ENCODE data around the gene C3orf22. TPM values are rescaled to one million over a fixed set of nuclear protein-coding genes. Genes with fewer than 3 reads are reported as not detected.

Gene C3orf22
- total RNA-seq, 2 donors from 2014 or later = not detected

DNA sequence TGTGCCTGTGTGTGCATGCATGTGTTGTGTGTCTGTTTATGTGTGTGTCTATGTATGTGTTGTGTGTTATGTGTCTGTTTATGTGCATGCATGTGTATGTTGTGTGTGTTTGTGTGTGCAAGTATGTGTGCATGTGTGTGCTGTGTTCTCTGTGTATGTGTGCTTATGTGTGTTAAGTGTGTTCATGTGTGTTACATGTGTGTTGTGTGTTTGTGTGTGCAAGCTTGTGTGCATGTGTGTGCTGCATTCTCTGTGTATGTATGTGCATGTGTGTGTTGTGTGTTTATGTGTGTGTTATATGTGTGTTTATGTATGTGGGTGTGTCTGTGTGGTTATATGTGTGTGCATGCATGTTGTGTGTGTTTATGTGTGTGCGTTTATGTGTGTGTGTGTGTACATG, 56.1 kb downstream of the C3orf22 start:
- no peaks in the 10 kb centered on the region for H3K36me3 Mint-ChIP-seq (ENCODE audit: insufficient read depth in 2 of 2)
- H3K4me1 Mint-ChIP-seq (ENCODE audit: low read depth) = no peaks in the 10 kb centered on the region
- no peaks in the 10 kb centered on the region for H3K27me3 Mint-ChIP-seq (ENCODE audit: low read depth)
- no peak overlapping the region for H3K27ac Mint-ChIP-seq
- H3K9me3 Mint-ChIP-seq = no peaks in the 10 kb centered on the region
- no peak overlapping the region for H3K4me3 Mint-ChIP-seq
- no peak for ATAC-seq (replicated peaks in 1 of 2)
- DNase-seq = no peak

DNA sequence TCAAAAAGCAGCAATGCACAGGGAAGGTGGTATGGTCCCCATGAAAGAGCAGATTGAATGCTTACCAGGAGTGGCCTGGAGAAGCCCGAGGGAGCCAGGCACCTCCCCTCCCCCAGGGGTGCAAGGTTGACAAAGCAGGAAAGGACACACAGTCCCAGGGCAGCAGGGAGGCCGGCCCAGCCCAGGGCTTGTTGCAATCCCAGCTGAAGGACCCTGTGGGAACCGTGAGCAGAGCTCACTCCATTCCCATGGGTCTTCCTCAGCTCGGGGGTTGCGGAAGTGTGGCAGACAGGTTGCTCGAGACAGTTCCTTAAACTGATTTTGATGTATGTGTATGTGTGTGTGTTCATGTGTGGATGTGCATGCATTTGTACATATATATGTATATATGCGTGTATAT, 57.0 kb downstream of the C3orf22 start:
- Mint-ChIP-seq H3K9me3 (no peaks in the 10 kb centered on the region), H3K36me3 (ENCODE audit: insufficient read depth in 2 of 2) (no peaks in the 10 kb centered on the region), H3K4me1 (ENCODE audit: low read depth) (no peaks in the 10 kb centered on the region), H3K27ac (no peak overlapping the region), H3K4me3 (no peak overlapping the region), H3K27me3 (ENCODE audit: low read depth) (no peaks in the 10 kb centered on the region)
- DNase-seq (no peak), ATAC-seq (replicated peaks in 1 of 2) (no peak)

DNA sequence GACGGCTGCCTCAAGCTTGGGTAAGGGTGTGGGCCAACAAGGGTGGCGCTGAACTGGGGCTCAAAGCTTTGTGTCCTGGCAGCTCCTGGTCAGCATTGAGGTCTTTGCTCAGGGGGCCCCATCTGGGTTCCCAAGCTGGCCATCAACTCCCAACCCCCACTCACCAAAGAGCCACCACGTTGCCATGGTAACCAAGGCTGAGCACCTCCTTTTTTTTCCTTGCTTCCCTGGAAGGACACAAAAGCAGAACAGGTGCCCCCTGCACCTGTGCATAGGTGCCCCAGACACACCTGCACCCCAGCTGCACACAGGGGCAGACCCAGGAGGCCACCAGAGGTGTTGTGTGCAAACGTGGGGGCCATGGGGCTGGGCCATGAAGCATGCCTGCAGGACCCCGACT, 57.7 kb downstream of the C3orf22 start:
- Mint-ChIP-seq H3K9me3 (no peaks in the 10 kb centered on the region), H3K36me3 (ENCODE audit: insufficient read depth in 2 of 2) (no peaks in the 10 kb centered on the region), H3K4me1 (ENCODE audit: low read depth) (no peaks in the 10 kb centered on the region), H3K27me3 (ENCODE audit: low read depth) (no peaks in the 10 kb centered on the region), H3K27ac (no peak overlapping the region), H3K4me3 (no peak overlapping the region)
- no peak for DNase-seq
- ATAC-seq (replicated peaks in 1 of 2) = no peak

DNA sequence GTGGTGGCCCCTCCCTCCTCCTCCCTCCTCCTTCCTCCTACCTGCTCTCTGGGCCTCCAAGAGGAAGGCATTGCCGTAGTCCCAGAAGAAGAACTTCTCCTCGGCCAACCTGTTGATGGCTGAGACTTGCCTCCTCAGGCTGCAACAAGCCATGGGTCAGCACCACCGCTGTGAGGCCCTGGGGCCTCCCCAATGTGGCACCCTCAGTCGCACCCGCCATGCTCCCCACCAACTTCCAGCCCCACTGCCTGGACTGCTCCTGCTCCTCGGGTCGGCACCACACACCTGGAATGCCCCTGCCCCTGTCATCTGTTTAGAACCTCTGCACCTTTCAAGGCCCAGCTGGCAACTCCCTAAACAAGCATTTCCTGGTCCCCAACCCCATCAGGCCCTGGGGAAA, 58.7 kb downstream of the C3orf22 start:
- ATAC-seq (replicated peaks in 1 of 2) (no peak), DNase-seq (no peak)
- H3K4me3 Mint-ChIP-seq = no peak overlapping the region
- H3K9me3 Mint-ChIP-seq = no peaks in the 10 kb centered on the region
- no peaks in the 10 kb centered on the region for H3K36me3 Mint-ChIP-seq (ENCODE audit: insufficient read depth in 2 of 2)
- H3K27me3 Mint-ChIP-seq (ENCODE audit: low read depth) = no peaks in the 10 kb centered on the region
- no peak overlapping the region for H3K27ac Mint-ChIP-seq
- no peaks in the 10 kb centered on the region for H3K4me1 Mint-ChIP-seq (ENCODE audit: low read depth)

Other genes starting within 250 kb of the C3orf22 start
- gene KLF15, start 201.5 kb downstream of the C3orf22 start, total RNA-seq = 1 to 10 TPM in 1 of 2 donors, under 1 TPM in 1; 0.44 to 1.0 TPM
- gene CFAP100, start 164.0 kb downstream of the C3orf22 start, total RNA-seq = not detected
- gene ZXDC, start 83.0 kb downstream of the C3orf22 start, total RNA-seq = 10 to 100 TPM; 27.8 to 32.8 TPM
- gene UROC1, start 41.2 kb downstream of the C3orf22 start, total RNA-seq = not detected
- gene CHST13, start 34.8 kb downstream of the C3orf22 start, total RNA-seq = not detected
- 1 to 10 TPM; 1.9 to 2.9 TPM for gene TXNRD3, start 96.2 kb upstream of the C3orf22 start, total RNA-seq
- 10 to 100 TPM in 1 of 2 donors, 1 to 10 TPM in 1; 9.9 to 15.5 TPM for gene CHCHD6, start 145.3 kb upstream of the C3orf22 start, total RNA-seq